ENCODE data around the gene SMYD3.

Gene SMYD3

GRCh38 chr1:246397046-246397445 is 110.0 kb downstream of the SMYD3 start:
- Histone ChIP-seq H3K36me3 (peaks cover 0 to 10% (median 4%) of the 10 kb centered on the region in 11 experiments; a peak in 6 of 22 replicates), H4K20me1 (0 out of 22 replicates have a peak, but pooled peaks cover 0 to 2% (median 0%) of the 10 kb centered on the region in 11 experiments), H3K4me3 (no peak overlapping the region), H3K4me2 (no peak overlapping the region), H3K4me1 (no peaks in the 10 kb centered on the region), H3K9ac (no peak overlapping the region), H3K9me3 (replicated peaks in 1 of 11) (peaks cover 1 to 22% (median 16%) of the 10 kb centered on the region in 11 experiments; a peak in 21 of 22 replicates), H3K27ac (no peak overlapping the region), H3K27me3 (no peaks in the 10 kb centered on the region)
- TF ChIP-seq Cebpa-rat (IDR thresholded peaks at IDR 0.05), result no peak

DNA sequence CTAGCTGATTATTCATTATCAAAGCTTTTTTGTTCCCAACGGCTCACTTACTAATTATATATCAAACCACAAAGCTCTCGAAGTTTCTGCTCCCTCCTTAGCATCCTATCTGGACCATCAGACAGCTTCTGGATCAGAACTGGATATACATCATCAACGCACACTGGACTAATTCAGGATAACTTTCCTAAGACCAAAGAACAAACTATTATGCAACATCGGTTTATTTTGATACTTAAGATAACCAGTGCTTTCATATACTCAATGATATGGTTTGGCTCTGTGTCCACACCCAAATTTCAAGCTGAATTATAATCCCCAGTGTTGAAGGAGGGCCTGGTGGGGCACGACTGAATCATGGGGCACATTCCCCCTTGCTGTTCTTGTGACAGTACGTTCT is 110.8 kb downstream of the SMYD3 start:
- Histone ChIP-seq H4K20me1 (0 out of 22 replicates have a peak, but pooled peaks cover 0 to 2% (median 0%) of the 10 kb centered on the region in 11 experiments), H3K4me3 (no peak overlapping the region), H3K27me3 (no peaks in the 10 kb centered on the region), H3K9ac (no peak overlapping the region), H3K4me1 (no peaks in the 10 kb centered on the region), H3K27ac (no peak overlapping the region), H3K9me3 (replicated peaks in 1 of 11) (peaks cover 8 to 29% (median 23%) of the 10 kb centered on the region in 11 experiments; a peak in 21 of 22 replicates), H3K36me3 (peaks cover 0 to 15% (median 6%) of the 10 kb centered on the region in 11 experiments; a peak in 11 of 22 replicates), H3K4me2 (no peak overlapping the region)
- TF ChIP-seq Cebpa-rat (IDR thresholded peaks at IDR 0.05), result no peak; a peak in 1 of 22 replicates

GRCh38 chr1:246394121-246394520 is 113.0 kb downstream of the SMYD3 start:
- Histone ChIP-seq H3K9ac (no peak overlapping the region), H3K4me3 (no peak overlapping the region), H3K27ac (no peak overlapping the region), H3K4me1 (no peaks in the 10 kb centered on the region), H3K4me2 (no peak overlapping the region), H3K27me3 (no peaks in the 10 kb centered on the region), H4K20me1 (0 out of 22 replicates have a peak, but pooled peaks cover 0 to under 1% (median 0%) of the 10 kb centered on the region in 11 experiments), H3K36me3 (peaks cover 0 to 30% (median 16%) of the 10 kb centered on the region in 11 experiments; a peak in 12 of 22 replicates), H3K9me3 (replicated peaks in 1 of 11) (peaks cover 21 to 41% (median 38%) of the 10 kb centered on the region in 11 experiments)
- no peak for TF ChIP-seq Cebpa-rat (IDR thresholded peaks at IDR 0.05)

DNA sequence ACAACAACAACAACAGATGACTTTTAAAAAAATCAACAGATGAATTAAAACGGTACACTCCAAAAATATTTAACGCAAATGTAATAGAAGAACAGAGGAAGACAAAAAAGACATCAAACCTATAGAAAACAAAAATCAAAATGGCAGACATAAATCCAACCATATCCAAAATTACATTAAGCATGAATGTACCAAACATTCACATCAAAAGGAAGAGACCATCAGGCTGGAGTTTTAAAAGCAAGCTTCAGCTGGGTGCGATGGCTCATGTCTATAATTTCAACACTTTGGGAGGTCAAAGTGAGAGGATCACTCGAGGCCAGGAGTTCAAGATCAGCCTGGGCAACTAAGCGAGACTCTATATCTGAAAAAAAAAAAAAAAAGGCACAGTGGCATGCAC is 116.2 kb downstream of the SMYD3 start:
- no peaks in the 10 kb centered on the region for H4K20me1 ChIP-seq
- no peak overlapping the region for H3K4me2 ChIP-seq
- no peak overlapping the region for H3K27ac ChIP-seq
- peaks cover 0 to 21% (median 12%) of the 10 kb centered on the region in 11 experiments; a peak in 12 of 22 replicates for H3K36me3 ChIP-seq
- H3K27me3 ChIP-seq, result no peaks in the 10 kb centered on the region
- no peak for TF ChIP-seq Cebpa-rat (IDR thresholded peaks at IDR 0.05)
- no peak overlapping the region for H3K9ac ChIP-seq
- H3K4me3 ChIP-seq, result no peak overlapping the region
- peaks cover 21 to 32% (median 28%) of the 10 kb centered on the region in 11 experiments for H3K9me3 ChIP-seq (replicated peaks in 1 of 11)
- H3K4me1 ChIP-seq, result no peaks in the 10 kb centered on the region

DNA sequence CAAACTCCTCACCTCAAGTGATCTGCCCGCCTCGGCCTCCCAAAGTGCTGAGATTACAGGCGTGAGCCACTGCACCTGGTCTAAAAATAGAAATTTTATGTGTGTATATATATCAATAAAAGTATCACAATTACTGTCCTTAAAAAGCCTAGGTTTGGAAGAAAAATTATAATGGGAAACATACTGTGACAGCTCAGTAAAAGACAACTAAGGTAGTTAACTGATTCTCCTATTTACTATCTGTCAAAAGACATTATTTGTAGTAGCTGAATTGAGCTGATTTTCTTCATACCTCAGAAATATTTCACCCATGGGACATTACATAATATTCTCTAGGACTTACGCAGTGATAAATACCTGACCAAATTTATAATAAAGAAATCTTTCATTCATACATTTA is 122.5 kb downstream of the SMYD3 start:
- Histone ChIP-seq H3K27me3 (no peaks in the 10 kb centered on the region), H3K27ac (no peak overlapping the region), H3K4me2 (no peak overlapping the region), H3K9ac (no peak overlapping the region), H3K4me3 (no peak overlapping the region), H3K36me3 (peaks cover 0 to 4% (median 0%) of the 10 kb centered on the region in 11 experiments; a peak in 2 of 22 replicates), H3K9me3 (replicated peaks in 1 of 11) (peaks cover 0 to 11% (median 7%) of the 10 kb centered on the region in 11 experiments; a peak in 8 of 22 replicates), H3K4me1 (peaks cover 0 to 8% (median 0%) of the 10 kb centered on the region in 10 experiments; a peak in 1 of 20 replicates), H4K20me1 (no peaks in the 10 kb centered on the region; a peak in 1 of 22 replicates)
- no peak for TF ChIP-seq Cebpa-rat (IDR thresholded peaks at IDR 0.05)

- Histone ChIP-seq H4K20me1 (no peaks in the 10 kb centered on the region; a peak in 1 of 22 replicates), H3K9ac (no peak overlapping the region), H3K36me3 (peaks cover 0 to 4% (median 0%) of the 10 kb centered on the region in 11 experiments; a peak in 2 of 22 replicates), H3K4me1 (peaks cover 0 to 8% (median 0%) of the 10 kb centered on the region in 10 experiments; a peak in 1 of 20 replicates), H3K27me3 (no peaks in the 10 kb centered on the region), H3K4me3 (no peak overlapping the region), H3K4me2 (no peak overlapping the region), H3K27ac (no peak overlapping the region), H3K9me3 (replicated peaks in 1 of 11) (peaks cover 0 to 11% (median 7%) of the 10 kb centered on the region in 11 experiments; a peak in 8 of 22 replicates)
- no peak for TF ChIP-seq Cebpa-rat (IDR thresholded peaks at IDR 0.05)
Observed at GRCh38 chr1:246383791-246384190, 123.3 kb downstream of the SMYD3 start.

DNA sequence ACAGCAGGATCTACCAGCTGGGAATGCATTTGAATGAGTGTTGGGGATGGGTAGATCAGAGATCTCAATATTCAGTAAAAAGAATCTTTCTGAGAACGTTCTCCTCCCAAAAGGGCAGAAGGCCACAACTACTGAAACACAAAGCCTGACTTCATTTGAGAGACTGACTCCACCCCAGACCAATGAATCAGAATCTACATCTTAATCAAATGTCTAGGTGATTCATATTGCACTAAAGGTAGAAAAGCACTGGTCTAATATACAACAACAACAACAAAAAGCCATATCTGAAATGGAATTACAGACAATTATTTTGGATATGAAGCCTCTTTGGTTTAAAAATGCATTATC is 123.9 kb downstream of the SMYD3 start:
- H3K27me3 ChIP-seq, result no peaks in the 10 kb centered on the region
- H3K9ac ChIP-seq, result no peak overlapping the region
- no peak for TF ChIP-seq Cebpa-rat (IDR thresholded peaks at IDR 0.05)
- H4K20me1 ChIP-seq, result no peaks in the 10 kb centered on the region; a peak in 1 of 22 replicates
- H3K4me1 ChIP-seq, result peaks cover 0 to 8% (median 0%) of the 10 kb centered on the region in 10 experiments; a peak in 1 of 20 replicates
- H3K4me3 ChIP-seq, result no peak overlapping the region
- H3K36me3 ChIP-seq, result peaks cover 0 to 4% (median 0%) of the 10 kb centered on the region in 11 experiments; a peak in 2 of 22 replicates
- H3K9me3 ChIP-seq (replicated peaks in 1 of 11), result peaks cover 0 to 11% (median 7%) of the 10 kb centered on the region in 11 experiments; a peak in 8 of 22 replicates
- H3K27ac ChIP-seq, result no peak overlapping the region
- H3K4me2 ChIP-seq, result no peak overlapping the region

DNA sequence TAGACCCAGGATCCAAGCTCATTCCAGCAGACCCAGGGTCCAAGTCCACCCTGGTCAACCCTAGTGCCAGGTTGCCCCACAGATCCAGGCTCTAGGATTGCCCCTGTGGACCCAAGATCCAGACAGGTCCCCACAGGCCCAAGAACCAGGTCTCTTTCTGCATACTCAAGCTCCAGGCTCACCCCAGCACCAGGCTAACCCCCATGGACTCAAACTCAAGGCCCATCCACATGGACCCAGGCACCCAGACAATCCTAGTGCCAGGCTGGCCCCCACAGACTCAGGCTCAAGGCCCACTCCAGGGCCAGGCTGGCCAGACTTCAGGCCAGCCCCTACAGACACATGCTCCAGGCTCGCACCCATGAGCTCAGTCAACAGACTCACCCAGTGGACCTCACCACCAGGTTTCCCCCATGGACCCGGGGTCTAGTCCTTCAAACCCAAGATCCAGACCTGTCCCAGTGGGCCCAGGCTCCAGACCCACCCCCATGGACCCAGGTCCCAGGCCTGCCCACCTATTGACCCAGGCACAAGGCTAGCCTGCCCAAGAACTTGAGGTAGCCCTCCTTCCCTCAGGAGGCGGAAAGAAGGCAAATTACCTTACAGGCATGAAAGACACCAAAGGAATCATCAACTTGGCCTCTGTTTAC is 124.4 kb downstream of the SMYD3 start:
- H3K4me3 ChIP-seq, result no peak overlapping the region
- H3K36me3 ChIP-seq, result peaks cover 0 to 4% (median 0%) of the 10 kb centered on the region in 11 experiments; a peak in 2 of 22 replicates
- H3K27me3 ChIP-seq, result no peaks in the 10 kb centered on the region
- peaks cover 0 to 8% (median 0%) of the 10 kb centered on the region in 10 experiments; a peak in 1 of 20 replicates for H3K4me1 ChIP-seq
- no peak for TF ChIP-seq Cebpa-rat (IDR thresholded peaks at IDR 0.05)
- H3K9me3 ChIP-seq (replicated peaks in 1 of 11), result peaks cover 0 to 11% (median 7%) of the 10 kb centered on the region in 11 experiments; a peak in 8 of 22 replicates
- no peak overlapping the region for H3K9ac ChIP-seq
- no peak overlapping the region for H3K27ac ChIP-seq
- no peak overlapping the region for H3K4me2 ChIP-seq
- no peaks in the 10 kb centered on the region; a peak in 1 of 22 replicates for H4K20me1 ChIP-seq

DNA sequence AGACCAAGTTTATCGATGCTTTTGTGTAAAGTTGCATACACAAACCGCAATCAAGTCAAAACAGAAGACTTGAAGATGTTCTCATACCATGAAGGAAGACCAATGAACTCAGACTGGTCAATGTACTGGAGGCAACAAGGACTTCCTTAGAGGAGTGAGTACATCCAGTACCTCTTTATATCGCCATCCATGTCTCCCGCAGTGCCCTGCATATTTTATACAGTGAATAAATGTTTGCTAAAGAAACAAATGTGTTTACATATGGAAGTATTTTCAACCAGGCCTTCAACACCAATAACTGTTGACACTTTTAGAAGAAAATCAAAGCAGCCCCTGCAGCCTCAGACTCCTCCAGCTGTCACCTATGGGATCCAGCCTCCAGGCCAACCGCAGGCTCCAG is 125.6 kb downstream of the SMYD3 start:
- H3K4me1 ChIP-seq, result peaks cover 0 to 8% (median 0%) of the 10 kb centered on the region in 10 experiments; a peak in 1 of 20 replicates
- no peak for TF ChIP-seq Cebpa-rat (IDR thresholded peaks at IDR 0.05)
- H3K4me3 ChIP-seq, result no peak overlapping the region
- peaks cover 0 to 11% (median 7%) of the 10 kb centered on the region in 11 experiments; a peak in 8 of 22 replicates for H3K9me3 ChIP-seq (replicated peaks in 1 of 11)
- no peaks in the 10 kb centered on the region; a peak in 1 of 22 replicates for H4K20me1 ChIP-seq
- H3K4me2 ChIP-seq, result no peak overlapping the region
- H3K36me3 ChIP-seq, result peaks cover 0 to 4% (median 0%) of the 10 kb centered on the region in 11 experiments; a peak in 2 of 22 replicates
- no peak overlapping the region for H3K9ac ChIP-seq
- no peaks in the 10 kb centered on the region for H3K27me3 ChIP-seq
- H3K27ac ChIP-seq, result no peak overlapping the region

All from BLaER1 treated with 17β-estradiol and CSF1 and Interleukin-3, amounts not matched to agents 10 nM and 100 nM (cell line).